Endometrial microvascular endothelial cells (primary cell): ENCODE measurements around the gene GIMAP6. TPM values are rescaled to one million over a fixed set of nuclear protein-coding genes. Genes with fewer than 3 reads are reported as not detected.
"Not testable (repeated sequence)": the region's sequence is repeated elsewhere in the genome, so short reads cannot be mapped to it uniquely, and the experiment has no call there.

Experiments used
- in situ Hi-C: cut with HindIII; loops from 2 replicates; pipeline ENCODE4 v1.10.0; 2017; ENCODE audit warnings: low sequenced_read_pairs, low pct_unique_long_range_greater_than_20kb; ENCODE audit errors: inconsistent ontology term
- total RNA-seq: library from RNA; depleted of rRNA; stranded (reverse); fragments of >200 nt; gene quantifications from one replicate; pipeline ENCODE4 v1.2.3, GENCODE V29; 2015; ENCODE audit errors: inconsistent ontology term

Gene GIMAP6
- total RNA-seq, 1 donor from 2014 or later, result 84.6 TPM

- in situ Hi-C loops, result no loop called here
Measured at GRCh38 chr7:150595361-150595760, 36.8 kb downstream of the GIMAP6 start.

- in situ Hi-C loops, result no loop called here
Measured at GRCh38 chr7:150594805-150595204, 37.4 kb downstream of the GIMAP6 start.

GRCh38 chr7:150587551-150587950 lies 44.6 kb downstream of the GIMAP6 start:
- in situ Hi-C loops, result no loop called here

- in situ Hi-C loops, result no loop called here
Measured at GRCh38 chr7:150586785-150587152, 45.4 kb downstream of the GIMAP6 start.

- in situ Hi-C loops, result no loop called here
Measured at GRCh38 chr7:150586068-150586784, 46.0 kb downstream of the GIMAP6 start.

- in situ Hi-C loops, result no loop called here
Measured at GRCh38 chr7:150585199-150585598, 47.0 kb downstream of the GIMAP6 start.

- in situ Hi-C loops, result no loop called here
Measured at GRCh38 chr7:150580638-150581394, 51.4 kb downstream of the GIMAP6 start.

- in situ Hi-C loops, result not testable (repeated sequence)
Measured at GRCh38 chr7:150579979-150580637, 52.1 kb downstream of the GIMAP6 start.

Other genes starting within 250 kb of the GIMAP6 start
- gene GIMAP8, start 181.8 kb downstream of the GIMAP6 start, total RNA-seq, result 4.5 TPM
- 7.0 TPM for gene GIMAP7, start 117.5 kb downstream of the GIMAP6 start, total RNA-seq
- 43.2 TPM for gene GIMAP4, start 65.0 kb downstream of the GIMAP6 start, total RNA-seq
- 28.7 TPM for gene GIMAP2, start 53.3 kb upstream of the GIMAP6 start, total RNA-seq
- gene GIMAP1, start 84.2 kb upstream of the GIMAP6 start, total RNA-seq, result 11.2 TPM
- 13.6 TPM for gene GIMAP5, start 105.0 kb upstream of the GIMAP6 start, total RNA-seq
- gene TMEM176B, start 168.0 kb upstream of the GIMAP6 start, total RNA-seq, result not detected
- gene TMEM176A, start 168.4 kb upstream of the GIMAP6 start, total RNA-seq, result not detected
- not detected for gene AOC1, start 220.1 kb upstream of the GIMAP6 start, total RNA-seq